NT2/D1 (cell line): ENCODE results near the gene FMO1.

Source experiments
- SUZ12 ChIP-seq: IDR thresholded peaks from 2 replicates; pipeline ENCODE4 v1.6.1; 2011; ENCODE audit not compliant: insufficient read length, insufficient read depth; ENCODE audit errors: extremely low read depth
- YY1 ChIP-seq: IDR thresholded peaks from 2 replicates; pipeline ENCODE4 v1.6.1; 2011; ENCODE audit not compliant: insufficient read length, insufficient read depth
- ZNF274 ChIP-seq: IDR thresholded peaks from 2 replicates; pipeline ENCODE4 v1.6.1; 2011; ENCODE audit warnings: mild to moderate bottlenecking, low read depth, low read length

- TF ChIP-seq YY1 (no peak), ZNF274 (no peak), SUZ12 (no peak)
These were observed 6.6 kb downstream of the FMO1 start for GRCh38 chr1:171254859-171255258.
